OCI-LY3 (cell line): Measurements from ENCODE around the gene ZNF433.
"Not testable (repeated sequence)": the region's sequence is repeated elsewhere in the genome, so short reads cannot be mapped to it uniquely, and the experiment has no call there.

Experiments used
- EZH2phosphoT487 ChIP-seq: fragments of 200-600 bp; shearing (Covaris generic); IDR thresholded peaks from 2 replicates; pipeline ENCODE4 v1.6.1; 2018; ENCODE audit warnings: antibody characterized with exemption, mixed run types, low read depth
- TF ChIP-seq, protein P1 (sequence below): fragments of 200-600, 300-600 bp; sonication (generic); IDR thresholded peaks from 2 replicates; pipeline ENCODE4 v1.5.1; 2014; ENCODE audit warnings: antibody characterized with exemption, low read length, low read depth

DNA sequence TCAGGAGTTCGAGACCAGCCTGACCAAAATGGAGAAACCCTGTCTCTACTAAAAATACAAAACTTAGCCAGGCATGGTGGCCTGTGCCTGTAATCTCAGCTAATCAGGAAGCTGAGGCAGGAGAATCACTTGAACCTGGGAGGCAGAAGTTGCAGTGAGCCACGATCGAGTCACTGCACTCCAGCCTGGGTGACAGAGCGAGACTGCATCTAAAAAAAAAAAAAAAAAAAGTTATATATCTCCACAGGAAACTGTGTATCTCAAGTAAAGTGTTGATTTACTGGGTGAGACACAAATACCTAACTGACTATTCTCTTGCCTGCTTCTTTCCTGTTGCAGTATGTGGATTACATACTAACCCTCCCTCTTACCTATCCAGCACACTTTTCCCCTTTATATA, 43.6 kb downstream of the ZNF433 start:
- TF ChIP-seq, protein P1, sequence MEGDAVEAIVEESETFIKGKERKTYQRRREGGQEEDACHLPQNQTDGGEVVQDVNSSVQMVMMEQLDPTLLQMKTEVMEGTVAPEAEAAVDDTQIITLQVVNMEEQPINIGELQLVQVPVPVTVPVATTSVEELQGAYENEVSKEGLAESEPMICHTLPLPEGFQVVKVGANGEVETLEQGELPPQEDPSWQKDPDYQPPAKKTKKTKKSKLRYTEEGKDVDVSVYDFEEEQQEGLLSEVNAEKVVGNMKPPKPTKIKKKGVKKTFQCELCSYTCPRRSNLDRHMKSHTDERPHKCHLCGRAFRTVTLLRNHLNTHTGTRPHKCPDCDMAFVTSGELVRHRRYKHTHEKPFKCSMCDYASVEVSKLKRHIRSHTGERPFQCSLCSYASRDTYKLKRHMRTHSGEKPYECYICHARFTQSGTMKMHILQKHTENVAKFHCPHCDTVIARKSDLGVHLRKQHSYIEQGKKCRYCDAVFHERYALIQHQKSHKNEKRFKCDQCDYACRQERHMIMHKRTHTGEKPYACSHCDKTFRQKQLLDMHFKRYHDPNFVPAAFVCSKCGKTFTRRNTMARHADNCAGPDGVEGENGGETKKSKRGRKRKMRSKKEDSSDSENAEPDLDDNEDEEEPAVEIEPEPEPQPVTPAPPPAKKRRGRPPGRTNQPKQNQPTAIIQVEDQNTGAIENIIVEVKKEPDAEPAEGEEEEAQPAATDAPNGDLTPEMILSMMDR = not testable (repeated sequence)
- not testable (repeated sequence) for TF ChIP-seq EZH2phosphoT487
